Subcutaneous preadipocyte (primary cell): ENCODE results near the gene RNU2-1. TPM values are rescaled to one million over a fixed set of nuclear protein-coding genes. Genes with fewer than 3 reads are reported as not detected.

Experiments used
- small RNA-seq: library from RNA; depleted of rRNA; stranded (forward); fragments of <200 nt; gene quantifications from one replicate; pipeline ENCODE3, GENCODE V24; 2012
- total RNA-seq: library from RNA; depleted of rRNA; stranded (reverse); fragments of >200 nt; gene quantifications from 2 replicates; pipeline ENCODE4 v1.2.3, GENCODE V29; 2012

The RNU2-1 gene
- not detected in 2 replicates for total RNA-seq

DNA sequence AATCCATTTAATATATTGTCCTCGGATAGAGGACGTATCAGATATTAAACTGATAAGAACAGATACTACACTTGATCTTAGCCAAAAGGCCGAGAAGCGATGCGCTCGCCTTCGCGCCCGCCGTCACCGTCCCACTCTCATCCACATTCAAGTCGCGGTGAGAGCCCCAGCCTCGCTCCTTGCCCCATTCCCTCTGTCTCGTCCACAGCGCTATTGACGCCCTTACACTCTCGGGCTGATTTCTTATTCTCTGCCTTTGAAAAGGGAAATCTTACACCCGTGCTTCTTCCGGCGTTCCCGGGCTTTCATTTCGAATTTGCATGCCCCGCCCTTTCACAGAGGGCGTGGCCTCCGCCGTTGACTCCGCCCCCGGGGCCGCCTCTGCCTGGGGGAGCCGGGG lies at the start of gene RNU2-1:
Gene RNU2-1 (minus strand): TSS at position 101 of the 400 bp plus-strand sequence.

DNA sequence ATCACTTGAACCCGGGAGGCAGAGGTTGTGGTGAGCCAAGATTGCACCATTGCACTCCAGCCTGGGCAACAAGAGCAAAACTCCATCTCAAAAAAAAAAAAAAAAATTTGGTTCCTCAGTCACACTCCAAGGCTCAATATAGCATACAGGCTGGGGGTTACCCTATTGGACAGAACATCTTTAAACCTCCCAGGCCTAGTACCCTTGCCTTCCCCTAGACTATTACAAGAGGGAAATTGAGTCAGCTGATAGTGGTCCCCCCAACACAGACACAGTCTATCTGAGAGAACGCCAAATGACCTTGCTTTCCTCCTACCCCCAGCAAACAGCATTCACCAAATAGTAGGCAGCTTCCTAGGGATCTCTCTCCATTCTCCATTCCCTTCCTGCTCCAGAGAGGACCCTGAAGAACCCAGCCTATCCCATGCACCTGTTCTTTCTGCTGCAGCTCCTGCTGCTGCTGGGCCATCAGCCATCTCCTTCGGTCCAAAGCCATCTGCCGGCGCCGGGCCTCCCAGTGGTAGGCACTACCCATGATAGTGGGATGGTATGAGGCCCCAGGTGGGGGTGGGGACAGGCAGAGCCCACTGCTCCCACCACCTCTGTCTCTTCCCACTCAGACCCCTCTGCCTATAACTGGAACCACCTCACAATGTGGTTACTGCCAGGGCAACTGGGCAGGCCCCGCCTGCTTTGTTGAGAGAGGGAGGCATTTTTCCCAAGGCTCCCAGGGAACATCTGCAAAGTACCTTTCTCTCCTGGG lies 5.6 kb downstream of the RNU2-1 start, which contains the start of gene CCDC200:
Gene CCDC200 (minus strand): TSS at position 604 of the 763 bp plus-strand sequence. CDS start 69 bp downstream, at position 535.

DNA sequence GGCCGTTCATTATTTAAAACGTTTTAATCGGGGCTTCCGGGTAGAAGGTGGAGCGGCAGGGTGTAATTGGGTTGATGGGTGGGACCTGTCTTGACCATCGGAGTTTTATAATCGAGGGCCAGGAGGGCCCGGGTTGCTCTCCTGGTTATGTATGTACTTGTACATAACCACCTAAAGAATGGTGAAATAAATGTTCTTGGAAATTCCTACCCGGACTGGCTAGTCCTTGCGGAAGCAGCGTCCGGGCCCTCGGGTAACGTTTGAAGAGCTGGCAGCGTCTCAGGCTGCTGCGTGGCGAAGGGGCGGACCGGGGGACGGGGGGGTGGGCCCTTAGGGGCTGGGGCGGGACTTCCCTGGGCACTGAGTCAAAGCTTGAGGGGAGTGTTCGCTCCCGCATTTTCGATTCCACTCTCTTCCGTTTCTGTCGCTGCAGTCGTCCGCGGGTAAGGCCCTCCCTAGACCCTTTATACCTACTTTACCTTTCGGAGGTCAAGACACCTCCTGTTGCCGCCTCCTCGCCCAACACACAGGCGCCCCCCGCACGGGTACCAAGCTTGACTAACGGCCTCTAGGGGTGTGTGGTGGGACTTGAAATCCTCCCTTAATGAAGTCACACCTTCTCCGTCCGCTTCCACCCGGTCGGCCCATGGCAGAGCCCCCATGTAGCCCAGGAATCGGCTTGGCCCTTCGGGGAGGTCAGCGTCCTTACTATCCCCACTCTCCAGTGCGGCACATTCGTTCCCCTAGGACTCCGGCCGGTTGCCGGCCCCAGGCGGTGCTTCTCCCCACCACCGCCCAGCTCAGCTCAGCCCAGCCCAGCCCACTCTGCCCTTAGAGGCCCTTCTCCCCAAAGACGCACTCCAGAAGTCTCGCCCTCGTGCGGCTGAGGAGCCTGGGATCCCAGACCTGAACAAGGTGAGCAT lies 22.0 kb downstream of the RNU2-1 start, which contains the start of gene TMEM106A:
Gene TMEM106A (plus strand): TSS at position 396 of the 923 bp plus-strand sequence. CDS start 1,167 bp downstream, outside the sequence.

Small RNA genes lying within 50 kb of the gene (small RNA-seq; reads per million reads assigned to genes)
- gene RF00004 = not detected
- gene RNU2-1 = not detected

Other genes starting within 250 kb of the RNU2-1 start
- 1,167 and 2,306 TPM in 2 replicates for gene RPL27, start 235.6 kb downstream of the RNU2-1 start, total RNA-seq
- 17.2 and 33.1 TPM in 2 replicates for gene IFI35, start 227.2 kb downstream of the RNU2-1 start, total RNA-seq
- 304 and 349 TPM in 2 replicates for gene VAT1, start 211.6 kb downstream of the RNU2-1 start, total RNA-seq
- under 0.01 and 0.39 TPM in 2 replicates for gene RND2, start 208.7 kb downstream of the RNU2-1 start, total RNA-seq
- gene BRCA1, start 108.6 kb downstream of the RNU2-1 start, total RNA-seq = 18.4 and 36.2 TPM in 2 replicates
- gene NBR1, start 62.8 kb downstream of the RNU2-1 start, total RNA-seq = 64.3 and 79.2 TPM in 2 replicates
- 4.0 and 4.5 TPM in 2 replicates for gene TMEM106A, start 22.1 kb downstream of the RNU2-1 start, total RNA-seq
- 0.37 TPM in 1 of 2 replicates, not detected in the other for gene CCDC200, start 5.4 kb downstream of the RNU2-1 start, total RNA-seq
- gene ARL4D, start 165.0 kb upstream of the RNU2-1 start, total RNA-seq = 17.0 and 30.5 TPM in 2 replicates
- 39.7 and 45.0 TPM in 2 replicates for gene DHX8, start 250.0 kb upstream of the RNU2-1 start, total RNA-seq